ENCODE data around the gene SCT.

The SCT gene

GRCh38 chr11:621838-622237 lies 5.1 kb downstream of the SCT start:
- DNase-seq (ENCODE audit: low spot score): no peak
- H3K4me1 Mint-ChIP-seq (ENCODE audit: low read depth): no peaks in the 10 kb centered on the region
- no peak overlapping the region for H3K27ac Mint-ChIP-seq
- no peaks in the 10 kb centered on the region for H3K36me3 Mint-ChIP-seq (ENCODE audit: low read depth)
- peaks cover 7% of the 10 kb centered on the region for H3K27me3 Mint-ChIP-seq (ENCODE audit: low read depth)
- H3K9me3 Mint-ChIP-seq: no peaks in the 10 kb centered on the region
- no peak overlapping the region for H3K4me3 Mint-ChIP-seq

GRCh38 chr11:620935-621814 lies 5.8 kb downstream of the SCT start:
- Mint-ChIP-seq H3K9me3 (no peaks in the 10 kb centered on the region), H3K27ac (no peak overlapping the region), H3K27me3 (ENCODE audit: low read depth) (peaks cover 2% of the 10 kb centered on the region), H3K4me3 (no peak overlapping the region), H3K36me3 (ENCODE audit: low read depth) (no peaks in the 10 kb centered on the region), H3K4me1 (ENCODE audit: low read depth) (peaks cover 5% of the 10 kb centered on the region)
- DNase-seq (ENCODE audit: low spot score): no peak

GRCh38 chr11:620201-620600 lies 6.8 kb downstream of the SCT start:
- no peaks in the 10 kb centered on the region for H3K27me3 Mint-ChIP-seq (ENCODE audit: low read depth)
- no peak overlapping the region for H3K4me3 Mint-ChIP-seq
- H3K9me3 Mint-ChIP-seq: no peaks in the 10 kb centered on the region
- H3K4me1 Mint-ChIP-seq (ENCODE audit: low read depth): peaks cover 7% of the 10 kb centered on the region
- no peak overlapping the region for H3K27ac Mint-ChIP-seq
- H3K36me3 Mint-ChIP-seq (ENCODE audit: low read depth): peaks cover 3% of the 10 kb centered on the region
- no peak for DNase-seq (ENCODE audit: low spot score)

DNA sequence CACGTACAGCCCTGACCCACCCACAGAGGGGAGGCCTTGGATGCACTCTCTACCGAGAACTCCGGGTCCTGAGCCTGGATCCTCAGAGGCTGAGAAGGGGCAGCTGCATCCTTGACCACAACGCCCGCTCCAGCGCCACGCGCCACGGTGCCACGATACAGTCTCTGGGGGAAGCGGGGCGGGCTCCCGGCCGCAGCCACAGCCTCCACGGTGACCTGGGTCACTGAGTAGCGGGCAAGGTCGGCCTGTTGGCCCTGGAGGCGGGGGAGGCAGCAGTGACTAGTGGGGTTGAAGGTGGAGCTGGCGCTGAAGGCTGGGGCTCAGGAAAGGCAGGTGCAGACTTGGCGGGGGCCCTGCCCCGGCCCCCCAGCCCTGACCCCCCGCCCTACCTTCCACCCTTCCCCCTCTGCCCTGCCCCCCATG lies 7.3 kb downstream of the SCT start:
- Mint-ChIP-seq H3K27me3 (ENCODE audit: low read depth) (no peaks in the 10 kb centered on the region), H3K36me3 (ENCODE audit: low read depth) (peaks cover 3% of the 10 kb centered on the region), H3K9me3 (no peaks in the 10 kb centered on the region), H3K4me3 (no peak overlapping the region), H3K4me1 (ENCODE audit: low read depth) (peaks cover 7% of the 10 kb centered on the region), H3K27ac (no peak overlapping the region)
- DNase-seq (ENCODE audit: low spot score): no peak

- Mint-ChIP-seq H3K27me3 (ENCODE audit: low read depth) (no peaks in the 10 kb centered on the region), H3K9me3 (no peaks in the 10 kb centered on the region), H3K4me3 (no peak overlapping the region), H3K36me3 (ENCODE audit: low read depth) (peaks cover 8% of the 10 kb centered on the region), H3K4me1 (ENCODE audit: low read depth) (peaks cover 13% of the 10 kb centered on the region), H3K27ac (no peak overlapping the region)
- no peak for DNase-seq (ENCODE audit: low spot score)
These were observed 7.9 kb downstream of the SCT start for GRCh38 chr11:618856-619627.

DNA sequence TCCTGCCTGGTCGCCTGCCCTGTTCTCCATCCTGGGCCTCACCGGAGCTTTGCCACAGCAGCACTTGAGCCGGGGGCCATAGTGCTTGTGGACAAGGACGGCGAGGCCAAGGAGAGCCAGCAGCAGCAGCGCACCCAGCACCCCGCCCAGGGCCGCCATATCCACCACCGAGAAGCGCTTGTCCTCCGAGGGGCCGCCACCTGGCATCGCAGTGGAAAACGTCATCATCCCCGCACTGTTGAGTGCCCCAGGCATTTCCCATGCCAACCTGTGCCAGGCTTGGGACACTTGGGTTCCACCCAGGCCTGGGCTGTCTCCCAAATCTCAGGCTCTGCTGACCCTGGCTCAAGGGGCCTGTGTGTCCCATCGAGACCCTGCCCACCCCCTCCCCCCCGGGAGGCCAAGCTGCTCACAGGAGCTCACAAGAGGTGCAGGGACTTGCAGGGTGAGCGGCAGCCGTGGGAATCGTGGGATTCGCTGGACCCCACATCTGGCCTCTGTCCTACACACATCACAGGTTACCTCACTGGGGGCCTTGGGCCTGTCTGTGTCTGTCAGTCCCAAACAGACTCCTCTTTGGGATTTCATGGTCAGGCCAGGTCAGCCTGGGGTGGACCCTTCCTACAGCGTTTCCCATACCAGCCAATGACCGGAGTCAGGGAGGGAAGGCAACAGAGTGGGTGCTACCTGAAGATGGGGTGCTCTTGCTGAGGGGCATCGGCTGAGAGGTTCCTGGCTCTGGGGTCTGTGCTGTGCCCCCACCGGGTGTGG lies 8.9 kb downstream of the SCT start:
- Mint-ChIP-seq H3K36me3 (ENCODE audit: low read depth) (peaks cover 8% of the 10 kb centered on the region), H3K27ac (no peak overlapping the region), H3K27me3 (ENCODE audit: low read depth) (no peaks in the 10 kb centered on the region), H3K4me3 (no peak overlapping the region), H3K9me3 (no peaks in the 10 kb centered on the region), H3K4me1 (ENCODE audit: low read depth) (peaks cover 14% of the 10 kb centered on the region)
- no peak for DNase-seq (ENCODE audit: low spot score)

DNA sequence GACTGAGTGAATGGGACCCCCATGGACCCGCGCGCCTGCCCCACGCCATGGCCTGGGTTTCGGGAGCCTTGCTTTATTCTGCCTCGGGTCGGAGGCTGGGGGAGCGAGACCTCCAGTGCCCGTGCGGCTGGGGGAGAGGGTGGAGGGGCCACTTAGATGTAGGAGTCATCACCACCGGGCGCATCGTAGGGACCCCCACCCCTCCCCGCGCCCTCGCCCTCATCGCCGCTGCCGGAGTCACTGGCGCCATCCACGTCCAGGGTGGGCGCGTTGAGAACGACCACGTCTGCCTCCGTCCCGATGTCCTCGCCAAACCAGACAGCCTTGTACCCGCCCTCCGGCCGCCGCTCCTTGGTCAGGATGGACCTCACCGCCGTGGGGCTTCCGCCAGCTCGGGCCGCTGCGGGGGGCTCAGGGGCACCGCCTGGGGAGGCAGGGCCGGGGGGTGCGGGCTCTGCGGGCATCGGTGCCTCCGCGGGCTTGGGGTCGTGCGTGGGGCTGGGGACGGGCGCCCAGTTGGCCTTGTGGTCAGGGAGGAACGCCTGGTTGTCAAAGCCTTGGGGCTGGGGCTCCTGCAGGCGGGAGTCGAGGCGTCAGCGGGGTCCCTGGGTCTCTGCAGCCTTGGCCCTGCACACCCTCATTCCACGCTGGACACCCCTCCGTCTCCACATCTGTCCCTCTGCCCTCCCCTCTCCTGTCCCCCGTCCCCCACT lies 9.6 kb downstream of the SCT start:
- Mint-ChIP-seq H3K36me3 (ENCODE audit: low read depth) (peaks cover 11% of the 10 kb centered on the region), H3K4me3 (no peak overlapping the region), H3K4me1 (ENCODE audit: low read depth) (peaks cover 14% of the 10 kb centered on the region), H3K27me3 (ENCODE audit: low read depth) (no peaks in the 10 kb centered on the region), H3K27ac (no peak overlapping the region), H3K9me3 (no peaks in the 10 kb centered on the region)
- no peak for DNase-seq (ENCODE audit: low spot score)

- Mint-ChIP-seq H3K36me3 (ENCODE audit: low read depth) (peaks cover 16% of the 10 kb centered on the region), H3K4me1 (ENCODE audit: low read depth) (peaks cover 16% of the 10 kb centered on the region), H3K4me3 (peak overlapping the region; percentile 89), H3K27ac (peak overlapping the region; percentile 97), H3K27me3 (ENCODE audit: low read depth) (no peaks in the 10 kb centered on the region), H3K9me3 (no peaks in the 10 kb centered on the region)
- no peak for DNase-seq (ENCODE audit: low spot score)
These were observed 10.4 kb downstream of the SCT start for GRCh38 chr11:616320-617198.

DNA sequence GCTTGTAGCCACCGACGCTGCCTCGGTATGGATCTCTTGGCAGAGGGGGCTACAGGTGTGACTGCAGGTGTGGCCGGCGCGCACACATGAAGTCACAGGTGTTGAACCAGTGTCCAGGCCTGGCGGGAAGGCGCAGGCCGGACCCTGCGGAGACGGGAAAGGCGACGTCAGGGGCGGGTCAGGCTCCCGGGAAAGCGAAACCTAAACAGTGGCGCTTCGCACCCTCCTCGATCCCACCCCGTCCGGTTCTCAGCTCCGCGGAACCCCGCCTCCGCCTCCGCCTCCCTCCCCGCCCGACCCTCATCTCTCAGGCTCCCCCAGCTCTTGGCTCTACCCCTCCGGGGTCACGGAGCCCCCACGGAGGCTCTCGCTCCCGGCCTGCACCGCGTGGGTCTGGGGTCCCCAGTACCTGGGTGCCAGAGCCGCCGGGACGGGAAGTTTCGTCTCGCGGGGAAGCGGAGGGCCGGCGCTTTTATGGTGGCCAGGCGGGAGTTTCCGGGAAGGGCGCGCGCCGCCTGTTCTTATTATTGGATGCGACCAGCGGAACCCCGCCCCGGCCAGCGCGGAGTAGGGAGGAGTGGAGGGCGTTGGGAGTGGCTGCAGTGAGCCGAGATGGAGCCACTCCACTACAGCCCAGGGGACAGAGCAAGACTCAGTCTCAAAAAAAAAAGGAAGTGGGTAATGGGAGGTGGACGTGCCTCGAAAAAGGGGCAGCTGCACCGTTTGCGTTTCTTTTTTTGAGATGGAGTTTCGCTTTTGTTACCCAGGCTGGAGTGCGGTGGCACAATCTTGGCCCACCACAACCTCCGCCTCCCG lies 11.3 kb downstream of the SCT start, which contains the start of gene IRF7:
IRF7 (minus strand) TSS at position 447 of the 816 bp plus-strand sequence. CDS start 586 bp downstream, outside the sequence.
- no peaks in the 10 kb centered on the region for H3K9me3 Mint-ChIP-seq
- peaks cover 19% of the 10 kb centered on the region for H3K36me3 Mint-ChIP-seq (ENCODE audit: low read depth)
- peak; percentile 91 for DNase-seq (ENCODE audit: low spot score)
- H3K27me3 Mint-ChIP-seq (ENCODE audit: low read depth): no peaks in the 10 kb centered on the region
- H3K4me3 Mint-ChIP-seq: peak within 1 kb of the TSS; percentile 89
- peaks cover 16% of the 10 kb centered on the region for H3K4me1 Mint-ChIP-seq (ENCODE audit: low read depth)
- H3K27ac Mint-ChIP-seq: peak within 1 kb of the TSS; percentile 97

DNA sequence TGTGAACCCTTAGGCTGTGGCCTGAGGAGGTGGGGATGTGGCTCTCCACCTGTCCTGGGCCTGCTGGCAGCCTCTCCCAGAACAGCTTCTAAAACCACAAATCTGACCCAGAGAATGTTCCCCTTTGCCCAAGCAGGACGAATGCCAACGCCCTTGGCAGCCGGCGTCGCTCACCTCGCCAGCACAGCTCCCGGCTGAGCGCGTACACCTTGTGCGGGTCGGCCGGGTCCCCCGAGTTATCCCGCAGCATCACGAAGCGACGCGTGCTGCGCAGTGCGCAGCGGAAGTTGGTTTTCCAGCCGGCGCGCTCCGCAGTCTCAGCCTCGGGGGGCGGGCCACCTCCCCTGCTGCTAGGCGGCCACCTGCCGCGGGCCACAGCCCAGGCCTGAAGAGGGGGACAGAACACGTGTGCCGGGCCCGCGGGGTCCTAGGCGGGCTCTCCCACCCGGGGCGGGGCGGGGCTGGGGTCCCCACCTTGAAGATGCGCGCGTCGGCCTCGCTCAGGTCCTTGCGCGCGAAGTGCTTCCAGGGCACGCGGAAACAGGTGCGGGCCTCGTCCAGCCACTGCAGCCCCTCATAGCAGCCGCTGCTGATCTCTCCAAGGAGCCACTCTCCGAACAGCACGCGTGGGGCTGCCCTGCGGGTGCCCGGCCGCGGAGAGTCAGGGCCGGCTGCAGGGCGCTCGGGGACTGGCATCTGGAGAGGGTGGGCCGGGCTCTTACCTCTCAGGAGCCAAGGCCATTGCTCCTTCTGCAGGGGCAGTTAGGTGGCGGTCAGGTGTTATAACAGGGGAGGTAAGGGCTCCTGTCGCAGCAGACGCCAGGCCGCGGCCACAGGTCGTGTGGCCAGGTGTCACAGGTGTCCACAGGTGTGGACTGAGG lies 12.1 kb downstream of the SCT start:
- Mint-ChIP-seq H3K4me1 (ENCODE audit: low read depth) (peaks cover 16% of the 10 kb centered on the region), H3K27ac (peak overlapping the region; percentile 89)
- peak; percentile 15 for DNase-seq (ENCODE audit: low spot score)

DNA sequence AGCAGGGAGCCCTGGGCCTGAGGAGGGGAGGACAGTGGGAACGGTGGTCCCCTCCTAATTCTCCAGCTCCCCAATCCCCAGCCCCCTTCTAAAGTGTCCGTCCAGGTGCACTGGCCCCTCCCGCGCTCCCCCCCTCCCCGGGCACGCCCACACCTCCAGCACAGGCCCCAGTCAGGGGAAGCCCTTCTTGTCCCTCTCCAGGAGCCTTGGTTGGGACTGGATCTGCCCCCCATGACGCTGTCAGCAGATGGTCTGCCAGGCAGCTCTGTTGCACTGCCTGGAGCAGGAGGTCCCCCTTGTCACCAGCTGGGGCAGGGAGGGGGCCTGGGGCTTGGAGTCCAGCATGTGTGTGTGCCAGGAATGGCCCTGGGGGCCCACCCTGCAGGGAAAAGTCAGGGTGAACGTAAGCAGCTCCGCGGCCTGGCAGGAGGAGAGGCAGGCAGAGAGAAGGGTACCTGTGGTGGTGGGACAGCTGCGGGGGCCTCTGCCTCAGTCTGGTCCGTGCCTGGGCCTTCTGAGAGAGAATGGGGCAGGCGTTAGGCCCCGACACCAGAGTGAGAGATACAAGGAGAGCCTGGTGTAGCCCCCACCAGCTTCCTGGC lies 12.9 kb downstream of the SCT start:
- DNase-seq (ENCODE audit: low spot score): no peak
- Mint-ChIP-seq H3K27me3 (ENCODE audit: low read depth) (no peaks in the 10 kb centered on the region), H3K4me1 (ENCODE audit: low read depth) (peaks cover 16% of the 10 kb centered on the region), H3K4me3 (peak overlapping the region; percentile 79), H3K36me3 (ENCODE audit: low read depth) (peaks cover 20% of the 10 kb centered on the region), H3K9me3 (no peaks in the 10 kb centered on the region), H3K27ac (peak overlapping the region; percentile 82)

More for the DNA sequence above, 12.1 kb downstream of the SCT start:
- H3K9me3 Mint-ChIP-seq: no peaks in the 10 kb centered on the region
- no peaks in the 10 kb centered on the region for H3K27me3 Mint-ChIP-seq (ENCODE audit: low read depth)
- H3K4me3 Mint-ChIP-seq: peak overlapping the region; percentile 89
- H3K36me3 Mint-ChIP-seq (ENCODE audit: low read depth): peaks cover 20% of the 10 kb centered on the region

All from T-helper 2 cell treated with Interferon-gamma antibody and Interleukin-4, amounts not matched to agents 5 μg/mL and 100 μg/mL, for 36 hours (primary cell).